Stimulated activated naive CD8-positive, alpha-beta T cell treated with anti-CD3 and anti-CD28 coated beads, Interleukin-15, Interleukin-2, amounts not matched to agents 100 ng/mL and 50 ng/mL, for 24 hours (primary cell): Measurements from ENCODE around the gene SNX14.
"Not testable (repeated sequence)": the region's sequence is repeated elsewhere in the genome, so short reads cannot be mapped to it uniquely, and the experiment has no call there.

Source experiments
- H3K27ac Mint-ChIP-seq: one replicate; pipeline ENCODE4 v1.8.0; 2021; ENCODE audit warnings: mild to moderate bottlenecking, mixed read lengths
- H3K27me3 Mint-ChIP-seq: one replicate; pipeline ENCODE4 v1.8.0; 2021; ENCODE audit warnings: mixed read lengths
- H3K36me3 Mint-ChIP-seq: one replicate; pipeline ENCODE4 v1.8.0; 2021; ENCODE audit warnings: low read depth, mixed read lengths
- H3K4me1 Mint-ChIP-seq: one replicate; pipeline ENCODE4 v1.8.0; 2021; ENCODE audit warnings: low read depth, mixed read lengths
- H3K4me3 Mint-ChIP-seq: one replicate; pipeline ENCODE4 v1.8.0; 2021; ENCODE audit warnings: mild to moderate bottlenecking, mixed read lengths
- H3K9me3 Mint-ChIP-seq: one replicate; pipeline ENCODE4 v1.8.0; 2021; ENCODE audit warnings: mixed read lengths

Gene SNX14, protein sequence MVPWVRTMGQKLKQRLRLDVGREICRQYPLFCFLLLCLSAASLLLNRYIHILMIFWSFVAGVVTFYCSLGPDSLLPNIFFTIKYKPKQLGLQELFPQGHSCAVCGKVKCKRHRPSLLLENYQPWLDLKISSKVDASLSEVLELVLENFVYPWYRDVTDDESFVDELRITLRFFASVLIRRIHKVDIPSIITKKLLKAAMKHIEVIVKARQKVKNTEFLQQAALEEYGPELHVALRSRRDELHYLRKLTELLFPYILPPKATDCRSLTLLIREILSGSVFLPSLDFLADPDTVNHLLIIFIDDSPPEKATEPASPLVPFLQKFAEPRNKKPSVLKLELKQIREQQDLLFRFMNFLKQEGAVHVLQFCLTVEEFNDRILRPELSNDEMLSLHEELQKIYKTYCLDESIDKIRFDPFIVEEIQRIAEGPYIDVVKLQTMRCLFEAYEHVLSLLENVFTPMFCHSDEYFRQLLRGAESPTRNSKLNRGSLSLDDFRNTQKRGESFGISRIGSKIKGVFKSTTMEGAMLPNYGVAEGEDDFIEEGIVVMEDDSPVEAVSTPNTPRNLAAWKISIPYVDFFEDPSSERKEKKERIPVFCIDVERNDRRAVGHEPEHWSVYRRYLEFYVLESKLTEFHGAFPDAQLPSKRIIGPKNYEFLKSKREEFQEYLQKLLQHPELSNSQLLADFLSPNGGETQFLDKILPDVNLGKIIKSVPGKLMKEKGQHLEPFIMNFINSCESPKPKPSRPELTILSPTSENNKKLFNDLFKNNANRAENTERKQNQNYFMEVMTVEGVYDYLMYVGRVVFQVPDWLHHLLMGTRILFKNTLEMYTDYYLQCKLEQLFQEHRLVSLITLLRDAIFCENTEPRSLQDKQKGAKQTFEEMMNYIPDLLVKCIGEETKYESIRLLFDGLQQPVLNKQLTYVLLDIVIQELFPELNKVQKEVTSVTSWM

GRCh38 chr6:85593438-85594196 lies at the start of gene SNX14:
TSS of gene SNX14 (minus strand) at chr6:85593858. CDS start at chr6:85593718, 140 bp downstream.
- Mint-ChIP-seq H3K4me3 (peak within 1 kb of the TSS; percentile 96), H3K27ac (peak within 1 kb of the TSS; percentile 94), H3K27me3 (no peaks in the 10 kb centered on the region), H3K9me3 (peaks cover 5% of the 10 kb centered on the region), H3K36me3 (peaks cover 24% of the 10 kb centered on the region), H3K4me1 (peaks cover 46% of the 10 kb centered on the region)

- H3K27me3 Mint-ChIP-seq: no peaks in the 10 kb centered on the region
These were observed 49.3 kb upstream of the SNX14 start, which contains the start of gene SYNCRIP for GRCh38 chr6:85642774-85643536. TSS of gene SYNCRIP (minus strand) at chr6:85642886. CDS start at chr6:85641439, 1,447 bp downstream.

GRCh38 chr6:85641897-85642773 lies 48.5 kb upstream of the SNX14 start:
- peak overlapping the region; percentile 96 for H3K4me3 Mint-ChIP-seq
- peaks cover 54% of the 10 kb centered on the region for H3K36me3 Mint-ChIP-seq
- peaks cover 57% of the 10 kb centered on the region for H3K4me1 Mint-ChIP-seq
- peak overlapping the region; percentile 99 for H3K27ac Mint-ChIP-seq
- H3K9me3 Mint-ChIP-seq: no peaks in the 10 kb centered on the region
- no peaks in the 10 kb centered on the region for H3K27me3 Mint-ChIP-seq

More at GRCh38 chr6:85642774-85643536, 49.3 kb upstream of the SNX14 start, which contains the start of gene SYNCRIP:
- Mint-ChIP-seq H3K27ac (peak within 1 kb of the TSS; percentile 99), H3K36me3 (peaks cover 45% of the 10 kb centered on the region), H3K9me3 (no peaks in the 10 kb centered on the region), H3K4me3 (peak within 1 kb of the TSS; percentile 96), H3K4me1 (peaks cover 49% of the 10 kb centered on the region)

GRCh38 chr6:85641522-85641896 lies 47.9 kb upstream of the SNX14 start:
- H3K4me1 Mint-ChIP-seq: peaks cover 63% of the 10 kb centered on the region
- peaks cover 60% of the 10 kb centered on the region for H3K36me3 Mint-ChIP-seq
- H3K9me3 Mint-ChIP-seq: no peaks in the 10 kb centered on the region
- H3K4me3 Mint-ChIP-seq: peak overlapping the region; percentile 96
- H3K27me3 Mint-ChIP-seq: no peaks in the 10 kb centered on the region
- peak overlapping the region; percentile 93 for H3K27ac Mint-ChIP-seq

DNA sequence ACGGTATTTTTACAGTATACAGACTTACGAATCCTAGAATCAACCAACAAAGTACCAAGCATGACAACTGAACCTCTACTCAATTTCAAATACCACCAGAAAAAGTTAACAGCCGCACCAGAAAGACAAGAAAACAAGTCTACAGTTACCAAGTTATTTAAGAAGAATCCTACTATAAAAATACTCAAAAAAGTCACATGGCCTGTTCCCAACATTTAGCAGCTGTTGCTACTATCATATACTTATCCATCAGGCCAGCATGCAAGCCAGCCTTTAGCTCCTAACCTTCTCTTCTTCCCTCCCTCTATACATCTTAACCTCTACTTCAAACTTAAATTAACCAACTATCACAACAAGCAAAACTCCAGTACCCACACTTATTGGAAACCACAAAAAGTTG lies 47.2 kb upstream of the SNX14 start:
- H3K36me3 Mint-ChIP-seq: peaks cover 66% of the 10 kb centered on the region
- peak overlapping the region; percentile 93 for H3K27ac Mint-ChIP-seq
- no peaks in the 10 kb centered on the region for H3K27me3 Mint-ChIP-seq
- no peaks in the 10 kb centered on the region for H3K9me3 Mint-ChIP-seq
- peak overlapping the region; percentile 96 for H3K4me3 Mint-ChIP-seq
- H3K4me1 Mint-ChIP-seq: peaks cover 66% of the 10 kb centered on the region

DNA sequence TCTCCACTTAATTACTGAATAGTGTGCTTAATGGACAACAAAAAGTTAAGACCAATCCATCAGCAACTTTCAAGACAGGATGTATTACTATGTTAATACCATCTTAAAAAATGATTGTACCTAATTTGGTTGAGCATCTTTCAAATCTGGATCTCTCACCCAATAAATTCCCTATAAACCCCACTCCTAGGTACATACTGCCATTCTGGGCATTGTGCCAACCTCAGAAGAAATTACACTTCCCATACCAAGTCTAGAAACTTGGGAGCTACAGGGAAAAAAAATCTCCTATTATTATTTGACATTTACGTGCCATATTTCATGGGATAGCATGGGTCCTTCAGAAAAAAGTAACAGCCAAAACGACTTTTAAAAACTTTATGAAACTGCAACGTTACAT lies 43.9 kb upstream of the SNX14 start:
- Mint-ChIP-seq H3K4me3 (peak overlapping the region; percentile 28), H3K4me1 (peaks cover 69% of the 10 kb centered on the region), H3K9me3 (no peaks in the 10 kb centered on the region), H3K27me3 (no peaks in the 10 kb centered on the region), H3K36me3 (peaks cover 88% of the 10 kb centered on the region), H3K27ac (peak overlapping the region; percentile 28)

- Mint-ChIP-seq H3K36me3 (peaks cover 88% of the 10 kb centered on the region), H3K9me3 (no peaks in the 10 kb centered on the region), H3K27ac (peak overlapping the region; percentile 36), H3K4me1 (peaks cover 73% of the 10 kb centered on the region), H3K4me3 (no peak overlapping the region), H3K27me3 (no peaks in the 10 kb centered on the region)
These were observed 38.7 kb upstream of the SNX14 start for GRCh38 chr6:85632164-85632942.

DNA sequence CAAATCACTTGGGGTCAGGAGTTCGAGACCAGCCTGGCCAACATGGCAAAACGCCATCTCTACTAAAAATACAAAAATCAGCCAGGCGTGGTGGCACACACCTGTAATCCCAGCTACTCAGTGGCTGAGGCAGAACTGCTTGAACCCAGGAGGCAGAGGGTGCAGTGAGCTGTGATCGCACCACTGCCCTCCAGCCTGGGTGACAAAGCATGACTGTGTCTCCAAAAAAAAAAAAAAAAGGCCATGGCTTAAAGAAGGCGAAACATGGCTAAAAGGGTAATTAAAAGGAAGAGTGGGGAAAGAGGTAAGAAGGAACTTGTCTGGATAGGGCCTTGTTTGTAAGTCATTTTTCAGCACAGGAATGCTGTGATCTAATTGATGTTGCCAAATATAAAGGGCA lies 37.5 kb upstream of the SNX14 start:
- not testable (repeated sequence) for H3K4me3 Mint-ChIP-seq, H3K27me3 Mint-ChIP-seq, H3K9me3 Mint-ChIP-seq
- H3K27ac Mint-ChIP-seq: peak overlapping the region; percentile 52
- H3K36me3 Mint-ChIP-seq: peaks cover 88% of the 10 kb centered on the region
- peaks cover 69% of the 10 kb centered on the region for H3K4me1 Mint-ChIP-seq

DNA sequence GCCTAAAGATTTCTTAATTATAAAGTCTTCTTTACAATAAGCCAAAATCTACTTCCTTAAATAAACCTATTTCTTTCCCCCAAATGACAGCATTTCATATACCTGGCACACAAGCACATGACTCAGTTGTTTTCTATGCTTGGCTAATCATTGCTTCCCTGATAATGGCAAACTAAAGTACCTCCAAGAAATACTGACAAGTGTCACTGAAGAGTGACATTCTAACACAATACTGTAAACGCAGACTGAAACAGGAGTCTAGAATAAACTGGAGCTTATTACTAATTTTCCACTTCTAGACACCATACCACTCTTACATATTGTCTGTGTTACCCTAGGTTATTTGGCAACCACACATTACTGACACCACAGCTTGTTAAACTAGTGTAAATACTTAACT lies 34.7 kb upstream of the SNX14 start:
- Mint-ChIP-seq H3K4me3 (no peak overlapping the region), H3K27ac (peak overlapping the region; percentile 83)

DNA sequence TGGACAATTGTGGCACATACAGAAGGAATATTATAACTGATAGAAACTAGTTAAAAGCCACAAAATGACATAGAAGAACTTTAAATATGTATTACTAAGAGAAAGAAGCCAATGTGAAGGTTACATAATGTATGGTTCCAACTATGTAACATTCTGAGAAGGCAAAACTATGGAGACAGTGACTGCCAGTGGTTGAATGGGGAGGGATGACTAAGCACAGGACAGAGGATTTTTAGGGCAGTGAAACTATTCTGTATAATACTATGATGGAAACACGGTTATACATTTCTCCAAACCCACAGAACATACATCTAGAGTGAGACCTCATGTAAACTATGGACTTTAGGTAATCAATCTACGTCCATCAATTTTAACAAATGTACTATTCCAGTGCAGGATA lies 26.6 kb upstream of the SNX14 start:
- Mint-ChIP-seq H3K9me3 (no peaks in the 10 kb centered on the region), H3K4me3 (no peak overlapping the region), H3K36me3 (peaks cover 97% of the 10 kb centered on the region), H3K4me1 (peaks cover 49% of the 10 kb centered on the region), H3K27me3 (no peaks in the 10 kb centered on the region), H3K27ac (peak overlapping the region; percentile 1)

More for the DNA sequence above, 34.7 kb upstream of the SNX14 start:
- Mint-ChIP-seq H3K4me1 (peaks cover 66% of the 10 kb centered on the region), H3K9me3 (no peaks in the 10 kb centered on the region), H3K27me3 (no peaks in the 10 kb centered on the region), H3K36me3 (peaks cover 90% of the 10 kb centered on the region)

DNA sequence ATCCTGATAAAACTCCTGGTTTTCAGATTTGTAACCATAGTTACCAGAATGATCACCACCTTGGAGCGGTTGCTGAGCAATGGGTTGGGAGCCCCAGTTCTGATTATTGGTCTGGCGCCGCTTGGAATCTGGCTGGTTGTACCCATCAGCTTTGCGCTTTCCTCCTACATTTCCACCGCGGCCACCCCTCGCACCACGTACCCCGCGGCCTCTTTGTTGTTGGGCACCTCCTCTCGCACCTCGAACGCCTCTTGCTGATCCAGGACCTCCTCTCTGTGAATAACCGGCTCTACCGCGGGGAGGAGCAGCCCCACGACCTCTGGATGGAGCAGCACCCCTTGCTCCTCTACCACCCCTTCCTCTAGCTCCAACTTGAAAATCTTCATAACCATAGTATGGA lies 21.1 kb upstream of the SNX14 start:
- peaks cover 91% of the 10 kb centered on the region for H3K36me3 Mint-ChIP-seq
- H3K27ac Mint-ChIP-seq: peak overlapping the region; percentile 33

DNA sequence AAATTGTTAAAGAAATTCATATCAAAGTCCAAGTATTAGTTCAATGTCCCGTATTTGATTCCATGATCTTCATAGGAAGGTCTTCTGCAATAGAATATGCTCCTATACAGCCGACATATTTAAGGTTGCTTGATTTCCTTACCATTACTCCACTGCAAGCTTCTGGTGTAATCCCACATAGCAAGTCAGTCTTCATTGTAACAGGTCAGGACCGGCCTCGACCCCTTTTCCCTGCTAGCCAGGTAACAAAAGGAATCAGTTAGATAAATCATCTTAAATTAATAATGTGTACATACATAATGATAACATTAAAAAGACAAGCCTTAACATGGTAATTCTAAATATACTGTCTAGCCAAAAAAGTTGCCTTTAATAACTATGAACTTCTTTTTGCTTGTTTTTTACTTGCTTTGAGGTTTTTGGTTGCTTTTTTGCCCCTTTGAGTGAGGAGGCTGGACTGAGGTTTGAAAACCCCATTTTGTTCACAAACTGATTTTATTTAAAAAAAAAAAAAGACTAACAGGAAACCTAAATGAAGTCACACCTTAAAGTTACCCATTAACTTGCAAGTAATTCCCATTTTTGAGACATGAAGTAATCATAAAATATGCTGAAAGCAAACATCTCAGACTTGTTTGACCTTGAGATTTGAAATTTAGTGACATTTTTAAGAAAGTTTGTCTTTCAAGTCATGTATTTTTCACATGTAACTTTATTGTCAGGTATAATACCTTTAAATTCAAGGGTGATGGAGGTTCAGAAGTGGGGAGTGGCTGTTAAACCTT lies 19.2 kb upstream of the SNX14 start:
- Mint-ChIP-seq H3K36me3 (peaks cover 88% of the 10 kb centered on the region), H3K9me3 (no peaks in the 10 kb centered on the region), H3K27ac (peak overlapping the region; percentile 57), H3K4me3 (no peak overlapping the region), H3K27me3 (no peaks in the 10 kb centered on the region), H3K4me1 (peaks cover 12% of the 10 kb centered on the region)

More for the DNA sequence above, 21.1 kb upstream of the SNX14 start:
- Mint-ChIP-seq H3K27me3 (no peaks in the 10 kb centered on the region), H3K4me3 (no peak overlapping the region), H3K9me3 (no peaks in the 10 kb centered on the region), H3K4me1 (peaks cover 22% of the 10 kb centered on the region)
